Right lobe of liver (tissue), 4 donors: Measurements from ENCODE around the gene DEFB112.

Experiments used
- CTCF ChIP-seq, 4 donors: fragments of 200-600 bp in 3 of 4; fragments of 450-650 bp in 1 of 4; IDR thresholded peaks; one replicate each; pipeline versions ENCODE4 v1.5.1 to v1.8.0; 2016 to 2022; ENCODE audit warnings: antibody characterized with exemption in 4 of 4, mild to moderate bottlenecking in 2 of 4
- POLR2A ChIP-seq: fragments of 450-650 bp; IDR thresholded peaks from one replicate; pipeline ENCODE4 v1.6.1; 2017; ENCODE audit warnings: antibody characterized with exemption, mild to moderate bottlenecking
- donor health status: DM: no; HTN: no; CAD: no.
- donor health status: DM: no; HTN: no; CAD: no.
- donor health status: DM: no; HTN: yes; CAD: no.

GRCh38 chr6:50056242-50056641 lies 6.5 kb upstream of the DEFB112 start:
- TF ChIP-seq CTCF (IDR thresholded peaks at IDR 0.05) (no peak), POLR2A (no peak)
